Midbrain (tissue), 1 donor: ENCODE data around the gene NRP1.
A peak's percentile ranks its signal among the peaks of the same experiment; 100 is the strongest.
"Not testable (repeated sequence)": the region's sequence is repeated elsewhere in the genome, so short reads cannot be mapped to it uniquely, and the experiment has no call there.

Source experiments
- DNase-seq: peaks from one replicate; lab custom pipeline; 2025; lab: John Stamatoyannopoulos, UW

NRP1 gene

GRCh38 chr10:33150146-33150545 lies 184.3 kb downstream of the NRP1 start:
- no peak for DNase-seq

- DNase-seq: no peak
Observed at GRCh38 chr10:33147013-33147310, 187.5 kb downstream of the NRP1 start.

- no peak for DNase-seq
Observed at GRCh38 chr10:33146189-33147012, 188.1 kb downstream of the NRP1 start.

- peak; percentile 4 for DNase-seq
Observed at GRCh38 chr10:33145451-33146188, 188.8 kb downstream of the NRP1 start.

- DNase-seq: no peak
Observed at GRCh38 chr10:33143160-33143728, 191.2 kb downstream of the NRP1 start.

GRCh38 chr10:33142295-33142694 lies 192.2 kb downstream of the NRP1 start:
- DNase-seq: no peak

- DNase-seq: no peak
Observed at GRCh38 chr10:33141251-33141650, 193.2 kb downstream of the NRP1 start.

GRCh38 chr10:33139181-33139646 lies 195.3 kb downstream of the NRP1 start:
- no peak for DNase-seq

GRCh38 chr10:33138686-33139085 lies 195.8 kb downstream of the NRP1 start:
- DNase-seq: not testable (repeated sequence)

- no peak for DNase-seq
Observed at GRCh38 chr10:33137356-33138005, 197.0 kb downstream of the NRP1 start.

GRCh38 chr10:33136781-33137180 lies 197.7 kb downstream of the NRP1 start:
- DNase-seq: no peak

GRCh38 chr10:33136271-33136670 lies 198.2 kb downstream of the NRP1 start:
- DNase-seq: no peak

GRCh38 chr10:33134011-33134751 lies 200.3 kb downstream of the NRP1 start:
- DNase-seq: no peak

GRCh38 chr10:33133557-33133956 lies 200.9 kb downstream of the NRP1 start:
- DNase-seq: no peak

- DNase-seq: no peak
Observed at GRCh38 chr10:33132626-33133025, 201.8 kb downstream of the NRP1 start.

GRCh38 chr10:33129996-33130386 lies 204.5 kb downstream of the NRP1 start:
- DNase-seq: no peak

GRCh38 chr10:33129141-33129995 lies 205.1 kb downstream of the NRP1 start:
- no peak for DNase-seq

GRCh38 chr10:33127622-33128021 lies 206.8 kb downstream of the NRP1 start:
- no peak for DNase-seq
